ENCODE measurements around the gene LENG9. TPM values are rescaled to one million over a fixed set of nuclear protein-coding genes. Genes with fewer than 3 reads are reported as not detected.

The LENG9 gene
- total RNA-seq, 1 donor from 2014 or later, result 4.2 TPM

DNA sequence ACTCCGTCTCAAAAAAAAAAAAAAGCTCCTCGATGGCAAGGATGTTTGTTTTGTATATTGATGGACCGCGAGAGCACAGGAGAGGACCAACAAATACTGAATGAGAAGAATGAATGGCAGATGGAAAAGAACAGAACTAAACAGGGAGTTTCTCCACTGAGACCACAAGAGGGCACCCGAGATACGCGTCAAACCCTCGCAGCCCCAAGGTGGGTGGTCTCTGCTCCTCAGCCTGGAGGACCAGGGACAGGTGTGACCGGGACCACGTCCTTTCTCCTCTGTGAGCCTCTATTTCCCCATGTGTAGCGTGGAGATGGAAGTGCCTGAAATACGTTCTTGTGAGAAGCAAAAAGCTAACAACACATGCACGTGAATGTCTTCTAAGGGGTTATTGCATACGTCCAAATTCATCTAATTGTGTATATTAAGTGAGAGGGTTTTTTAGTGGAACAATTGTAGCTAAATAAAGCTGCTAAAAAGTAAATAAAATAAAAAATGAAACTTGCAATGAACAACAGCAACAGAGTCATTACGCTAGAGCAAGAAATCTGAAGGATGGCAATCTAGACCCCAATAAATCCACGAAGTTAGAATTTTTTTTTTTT lies 17.9 kb upstream of the LENG9 start:
- Histone ChIP-seq H3K9ac (ENCODE audit: low read depth in 1 of 3, low read length in 3 of 3) (no peak overlapping the region), H3K27me3 (ENCODE audit: control insufficient read depth in 3 of 3, insufficient read depth in 3 of 3, low read length in 3 of 3) (peaks cover 3 to 20% (median 8%) of the 10 kb centered on the region in 3 donors), H3K9me3 (ENCODE audit: control insufficient read depth in 3 of 3, low read length in 3 of 3) (no peaks in the 10 kb centered on the region), H3K4me1 (ENCODE audit: control insufficient read depth in 3 of 3, insufficient read depth in 3 of 3, low read length in 3 of 3) (no peaks in the 10 kb centered on the region), H3K27ac (ENCODE audit: low read depth, low read length) (no peak overlapping the region), H3K36me3 (ENCODE audit: control insufficient read depth in 3 of 3, insufficient read depth in 3 of 3, low read length in 3 of 3) (no peaks in the 10 kb centered on the region), H3K4me3 (ENCODE audit: low read length in 3 of 3) (no peak overlapping the region)

- Histone ChIP-seq H3K9me3 (ENCODE audit: control insufficient read depth in 3 of 3, low read length in 3 of 3) (no peaks in the 10 kb centered on the region), H3K4me3 (ENCODE audit: low read length in 3 of 3) (no peak overlapping the region), H3K9ac (ENCODE audit: low read depth in 1 of 3, low read length in 3 of 3) (no peak overlapping the region), H3K27ac (ENCODE audit: low read depth, low read length) (no peak overlapping the region), H3K4me1 (ENCODE audit: control insufficient read depth in 3 of 3, insufficient read depth in 3 of 3, low read length in 3 of 3) (no peaks in the 10 kb centered on the region), H3K27me3 (ENCODE audit: control insufficient read depth in 3 of 3, insufficient read depth in 3 of 3, low read length in 3 of 3) (peaks cover 3 to 20% (median 8%) of the 10 kb centered on the region in 3 donors), H3K36me3 (ENCODE audit: control insufficient read depth in 3 of 3, insufficient read depth in 3 of 3, low read length in 3 of 3) (no peaks in the 10 kb centered on the region)
Measured at GRCh38 chr19:54480051-54480450, 16.5 kb upstream of the LENG9 start.

DNA sequence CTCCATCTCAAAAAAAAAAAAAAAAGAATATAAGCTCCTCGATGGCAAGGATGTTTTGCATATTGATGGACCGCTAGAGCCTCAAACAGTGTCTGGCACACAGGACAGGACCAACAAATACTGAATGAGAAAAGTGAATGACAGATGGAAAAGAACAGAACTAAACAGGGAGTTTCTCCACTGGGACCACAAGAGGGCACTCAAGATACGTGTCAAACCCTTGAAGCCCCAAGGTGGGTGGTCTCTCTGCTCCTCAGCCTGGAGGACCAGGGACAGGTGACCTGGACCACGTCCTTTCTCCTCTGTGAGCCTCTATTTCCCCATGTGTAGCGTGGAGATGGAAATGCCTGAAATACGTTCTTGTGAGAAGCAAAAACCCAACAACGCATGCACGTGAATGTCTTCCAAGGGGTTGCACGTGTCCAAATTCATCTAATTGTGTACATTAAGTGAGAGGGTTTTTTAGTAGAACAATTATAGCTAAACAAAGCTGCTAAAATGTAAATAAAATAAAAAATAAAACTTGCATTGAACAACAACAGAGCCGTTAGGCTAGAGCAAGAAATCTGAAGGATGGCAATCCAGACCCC lies 15.2 kb upstream of the LENG9 start:
- H3K27me3 ChIP-seq (ENCODE audit: control insufficient read depth in 3 of 3, insufficient read depth in 3 of 3, low read length in 3 of 3), result peaks cover under 1 to 13% (median 10%) of the 10 kb centered on the region in 3 donors
- no peak overlapping the region for H3K4me3 ChIP-seq (ENCODE audit: low read length in 3 of 3)
- H3K4me1 ChIP-seq (ENCODE audit: control insufficient read depth in 3 of 3, insufficient read depth in 3 of 3, low read length in 3 of 3), result peaks cover under 1% of the 10 kb centered on the region in 3 donors
- no peak overlapping the region for H3K9ac ChIP-seq (ENCODE audit: low read depth in 1 of 3, low read length in 3 of 3)
- H3K9me3 ChIP-seq (ENCODE audit: control insufficient read depth in 3 of 3, low read length in 3 of 3), result no peaks in the 10 kb centered on the region
- no peak overlapping the region for H3K27ac ChIP-seq (ENCODE audit: low read depth, low read length)
- H3K36me3 ChIP-seq (ENCODE audit: control insufficient read depth in 3 of 3, insufficient read depth in 3 of 3, low read length in 3 of 3), result no peaks in the 10 kb centered on the region

DNA sequence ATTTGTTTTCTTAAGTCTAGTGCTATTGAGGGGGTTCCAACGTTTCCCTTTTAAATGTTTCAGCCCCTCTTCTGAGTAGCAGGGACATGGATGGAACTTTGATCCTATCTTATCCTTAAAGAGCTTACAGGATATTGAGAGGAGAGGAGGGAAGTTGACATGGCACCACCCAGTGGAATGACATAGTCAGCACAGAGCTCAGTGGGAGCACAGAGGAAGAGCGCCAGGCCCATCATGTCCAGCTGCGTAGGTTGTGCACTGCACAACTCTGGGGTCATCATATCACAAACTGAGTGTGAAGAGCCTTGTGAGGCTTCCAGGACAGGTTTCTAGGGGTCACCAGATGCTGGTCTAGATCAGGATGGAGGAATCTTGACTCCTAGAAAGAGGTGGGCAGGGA lies 14.1 kb upstream of the LENG9 start:
- no peak overlapping the region for H3K9ac ChIP-seq (ENCODE audit: low read depth in 1 of 3, low read length in 3 of 3)
- H3K27me3 ChIP-seq (ENCODE audit: control insufficient read depth in 3 of 3, insufficient read depth in 3 of 3, low read length in 3 of 3), result peaks cover 3 to 16% (median 15%) of the 10 kb centered on the region in 3 donors
- H3K9me3 ChIP-seq (ENCODE audit: control insufficient read depth in 3 of 3, low read length in 3 of 3), result no peaks in the 10 kb centered on the region
- H3K36me3 ChIP-seq (ENCODE audit: control insufficient read depth in 3 of 3, insufficient read depth in 3 of 3, low read length in 3 of 3), result no peaks in the 10 kb centered on the region
- H3K27ac ChIP-seq (ENCODE audit: low read depth, low read length), result no peak overlapping the region
- H3K4me1 ChIP-seq (ENCODE audit: control insufficient read depth in 3 of 3, insufficient read depth in 3 of 3, low read length in 3 of 3), result peaks cover 5 to 6% (median 6%) of the 10 kb centered on the region in 3 donors
- no peak overlapping the region for H3K4me3 ChIP-seq (ENCODE audit: low read length in 3 of 3)

DNA sequence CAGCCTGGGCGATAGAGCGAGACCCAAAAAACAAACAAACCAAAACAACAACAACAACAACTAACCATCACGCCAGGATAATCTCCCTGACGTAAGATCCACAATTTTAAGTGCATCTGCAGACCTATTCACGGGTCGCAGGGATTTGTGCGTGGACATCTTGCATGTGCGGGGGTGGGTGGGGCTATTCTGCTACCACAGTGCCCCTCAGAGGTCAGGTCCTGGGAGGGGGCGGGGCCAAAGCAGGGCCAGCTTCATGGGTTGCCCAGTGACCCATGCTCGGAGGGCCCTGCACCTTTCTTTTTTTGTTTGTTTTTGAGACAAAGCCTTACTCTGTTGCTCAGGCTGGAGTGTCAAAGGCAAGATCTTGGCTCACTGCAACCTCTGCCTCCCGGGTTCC lies 12.1 kb upstream of the LENG9 start:
- H3K4me1 ChIP-seq (ENCODE audit: control insufficient read depth in 3 of 3, insufficient read depth in 3 of 3, low read length in 3 of 3), result peaks cover 8 to 13% (median 11%) of the 10 kb centered on the region in 3 donors
- peaks cover 11 to 24% (median 22%) of the 10 kb centered on the region in 3 donors for H3K27me3 ChIP-seq (ENCODE audit: control insufficient read depth in 3 of 3, insufficient read depth in 3 of 3, low read length in 3 of 3)

DNA sequence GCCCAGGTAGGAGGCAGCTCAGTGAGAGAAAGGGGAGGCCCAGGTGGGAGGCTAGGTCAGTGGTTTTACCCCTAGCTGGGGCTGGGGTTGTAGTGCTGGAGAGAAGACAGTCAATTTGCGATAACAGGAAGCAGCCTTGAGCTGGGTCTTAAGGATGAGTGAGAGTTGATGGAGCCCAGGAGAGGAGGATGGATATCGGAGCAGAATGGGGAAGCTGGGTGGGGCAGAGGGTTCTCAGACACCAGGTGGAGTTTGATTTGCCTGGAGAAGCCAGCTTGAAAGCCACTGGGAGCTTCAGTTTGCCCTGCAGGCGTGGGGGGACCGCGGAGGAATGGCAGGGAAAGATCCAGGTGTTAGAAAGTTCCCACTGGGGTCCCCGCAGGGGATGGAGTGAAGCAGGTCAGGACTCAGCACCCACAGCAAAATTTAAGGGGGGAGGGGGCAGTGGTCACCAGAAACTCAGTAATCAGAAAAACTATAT lies 10.4 kb upstream of the LENG9 start:
- H3K4me1 ChIP-seq (ENCODE audit: control insufficient read depth in 3 of 3, insufficient read depth in 3 of 3, low read length in 3 of 3), result peaks cover 14% of the 10 kb centered on the region in 3 donors
- H3K9me3 ChIP-seq (ENCODE audit: control insufficient read depth in 3 of 3, low read length in 3 of 3), result no peaks in the 10 kb centered on the region
- no peak overlapping the region for H3K4me3 ChIP-seq (ENCODE audit: low read length in 3 of 3)
- H3K9ac ChIP-seq (ENCODE audit: low read depth in 1 of 3, low read length in 3 of 3), result no peak overlapping the region
- peaks cover 19 to 34% (median 34%) of the 10 kb centered on the region in 3 donors for H3K27me3 ChIP-seq (ENCODE audit: control insufficient read depth in 3 of 3, insufficient read depth in 3 of 3, low read length in 3 of 3)
- no peaks in the 10 kb centered on the region for H3K36me3 ChIP-seq (ENCODE audit: control insufficient read depth in 3 of 3, insufficient read depth in 3 of 3, low read length in 3 of 3)
- H3K27ac ChIP-seq (ENCODE audit: low read depth, low read length), result peak overlapping the region; percentile 56

More for the DNA sequence above, 12.1 kb upstream of the LENG9 start:
- H3K9ac ChIP-seq (ENCODE audit: low read depth in 1 of 3, low read length in 3 of 3), result no peak overlapping the region
- no peak overlapping the region for H3K27ac ChIP-seq (ENCODE audit: low read depth, low read length)
- H3K4me3 ChIP-seq (ENCODE audit: low read length in 3 of 3), result no peak overlapping the region
- H3K9me3 ChIP-seq (ENCODE audit: control insufficient read depth in 3 of 3, low read length in 3 of 3), result no peaks in the 10 kb centered on the region
- no peaks in the 10 kb centered on the region for H3K36me3 ChIP-seq (ENCODE audit: control insufficient read depth in 3 of 3, insufficient read depth in 3 of 3, low read length in 3 of 3)

DNA sequence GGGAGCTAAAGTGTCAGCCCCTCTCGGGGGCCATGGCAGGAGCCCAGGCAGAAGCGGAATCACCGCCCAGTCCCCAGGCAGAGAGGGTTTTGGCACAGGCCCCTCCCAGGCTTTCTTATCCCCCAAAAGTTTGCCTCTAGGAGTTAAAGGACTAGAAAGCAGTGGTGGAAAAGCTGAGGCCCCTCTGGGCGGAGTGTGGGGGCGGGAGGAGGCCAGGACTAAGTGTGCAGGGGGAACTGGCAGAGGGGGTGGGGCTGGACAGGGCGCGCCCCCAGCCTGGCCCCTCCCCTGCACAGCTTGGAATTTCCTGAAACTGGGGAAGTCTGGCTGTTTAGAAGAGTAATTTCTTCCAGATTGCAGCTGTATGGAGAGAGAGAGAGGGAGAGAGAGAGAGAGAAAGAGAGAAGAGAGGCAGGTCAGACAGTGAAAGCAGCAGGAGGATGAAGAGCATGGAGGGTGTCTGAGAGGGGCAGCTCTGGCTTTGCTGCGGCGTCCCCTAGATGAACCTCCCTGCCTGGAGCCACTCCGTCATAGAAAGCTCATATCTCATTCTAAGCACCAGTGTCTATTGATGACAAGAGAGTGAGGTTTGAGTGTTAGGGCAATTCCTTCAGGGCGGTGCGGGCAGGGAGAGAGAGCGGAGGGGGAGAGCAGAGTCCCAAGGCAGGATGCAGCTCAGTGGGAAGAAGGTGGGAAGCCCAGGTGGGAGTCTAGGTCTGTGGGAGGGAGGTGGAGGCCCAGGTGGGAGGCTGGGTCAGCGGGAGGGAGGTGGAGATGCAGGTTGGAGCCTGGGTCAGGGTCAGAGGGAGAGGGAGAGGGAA lies 9.7 kb upstream of the LENG9 start, which contains the start of gene CDC42EP5:
Gene CDC42EP5, minus strand, starts transcription at position 226 of the 821 bp plus-strand sequence. CDS start 7,749 bp downstream, outside the sequence.
- H3K9me3 ChIP-seq (ENCODE audit: control insufficient read depth in 3 of 3, low read length in 3 of 3), result no peaks in the 10 kb centered on the region
- peak within 1 kb of the TSS; percentile 36 to 45 (median 43) for H3K4me3 ChIP-seq (ENCODE audit: low read length in 3 of 3)
- H3K27me3 ChIP-seq (ENCODE audit: control insufficient read depth in 3 of 3, insufficient read depth in 3 of 3, low read length in 3 of 3), result peaks cover 19 to 34% (median 31%) of the 10 kb centered on the region in 3 donors
- H3K4me1 ChIP-seq (ENCODE audit: control insufficient read depth in 3 of 3, insufficient read depth in 3 of 3, low read length in 3 of 3), result peaks cover 14% of the 10 kb centered on the region in 3 donors
- H3K36me3 ChIP-seq (ENCODE audit: control insufficient read depth in 3 of 3, insufficient read depth in 3 of 3, low read length in 3 of 3), result no peaks in the 10 kb centered on the region
- peak within 1 kb of the TSS; percentile 56 for H3K27ac ChIP-seq (ENCODE audit: low read depth, low read length)
- peak within 1 kb of the TSS; percentile 22 to 53 (median 33) for H3K9ac ChIP-seq (ENCODE audit: low read depth in 1 of 3, low read length in 3 of 3)

- Histone ChIP-seq H3K4me3 (ENCODE audit: low read length in 3 of 3) (peak overlapping the region; percentile 29 to 40 (median 38)), H3K36me3 (ENCODE audit: control insufficient read depth in 3 of 3, insufficient read depth in 3 of 3, low read length in 3 of 3) (no peaks in the 10 kb centered on the region), H3K9ac (ENCODE audit: low read depth in 1 of 3, low read length in 3 of 3) (peak overlapping the region in 2 of 3 donors; percentile 56 to 57), H3K9me3 (ENCODE audit: control insufficient read depth in 3 of 3, low read length in 3 of 3) (no peaks in the 10 kb centered on the region), H3K27me3 (ENCODE audit: control insufficient read depth in 3 of 3, insufficient read depth in 3 of 3, low read length in 3 of 3) (peaks cover 19 to 27% (median 23%) of the 10 kb centered on the region in 3 donors), H3K27ac (ENCODE audit: low read depth, low read length) (peak overlapping the region; percentile 72), H3K4me1 (ENCODE audit: control insufficient read depth in 3 of 3, insufficient read depth in 3 of 3, low read length in 3 of 3) (peaks cover 14% of the 10 kb centered on the region in 3 donors)
Measured at GRCh38 chr19:54470991-54471782, 7.6 kb upstream of the LENG9 start.

- Histone ChIP-seq H3K27me3 (ENCODE audit: control insufficient read depth in 3 of 3, insufficient read depth in 3 of 3, low read length in 3 of 3) (peaks cover 19 to 27% (median 23%) of the 10 kb centered on the region in 3 donors), H3K4me1 (ENCODE audit: control insufficient read depth in 3 of 3, insufficient read depth in 3 of 3, low read length in 3 of 3) (peaks cover 14% of the 10 kb centered on the region in 3 donors), H3K4me3 (ENCODE audit: low read length in 3 of 3) (no peak overlapping the region), H3K36me3 (ENCODE audit: control insufficient read depth in 3 of 3, insufficient read depth in 3 of 3, low read length in 3 of 3) (no peaks in the 10 kb centered on the region), H3K9me3 (ENCODE audit: control insufficient read depth in 3 of 3, low read length in 3 of 3) (no peaks in the 10 kb centered on the region), H3K9ac (ENCODE audit: low read depth in 1 of 3, low read length in 3 of 3) (no peak overlapping the region), H3K27ac (ENCODE audit: low read depth, low read length) (peak overlapping the region; percentile 72)
Measured at GRCh38 chr19:54470276-54470887, 6.8 kb upstream of the LENG9 start.
